Smooth muscle cell of the brain vasculature (primary cell): Measurements from ENCODE around the gene RPS19.
A peak's percentile ranks its signal among the peaks of the same experiment; 100 is the strongest.

Source experiments
- DNase-seq: peaks from one replicate; pipeline ENCODE4 v3.0.0-alpha.2; 2012; ENCODE audit warnings: low read depth, low spot score

The RPS19 gene

GRCh38 chr19:41879080-41879479 lies 19.0 kb downstream of the RPS19 start:
- no peak for DNase-seq

DNA sequence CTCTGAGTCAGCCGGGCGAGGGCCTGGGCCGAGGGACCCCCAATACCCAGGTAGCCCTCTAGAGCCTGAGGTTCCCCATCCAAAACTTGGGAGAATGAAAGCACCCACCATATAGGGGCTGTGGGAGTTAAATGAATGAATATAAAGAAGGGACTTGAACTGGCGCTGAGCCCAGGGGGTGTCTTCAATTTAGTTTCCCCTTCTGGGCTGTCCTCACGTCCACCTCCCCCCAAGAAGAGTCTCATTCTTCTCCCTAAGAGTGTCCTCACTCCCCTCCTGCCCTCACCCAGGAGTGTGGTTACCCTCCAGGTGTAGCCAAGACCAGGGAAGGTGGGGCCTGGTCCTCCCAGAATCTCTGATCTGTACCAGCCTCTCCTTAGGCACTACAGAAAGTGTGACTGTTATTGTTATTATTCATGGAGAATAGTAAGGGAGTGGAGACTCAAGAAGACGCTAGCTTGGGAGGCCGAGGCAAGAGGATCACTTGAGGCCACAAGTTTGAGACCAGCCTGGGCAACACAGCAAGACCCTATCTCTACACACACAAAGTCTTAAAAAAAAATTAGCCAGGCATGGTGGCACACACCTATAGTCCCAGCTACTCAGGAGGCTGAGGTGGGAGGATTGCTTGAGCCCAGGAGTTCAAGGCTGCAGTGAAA lies 19.7 kb downstream of the RPS19 start:
- no peak for DNase-seq

DNA sequence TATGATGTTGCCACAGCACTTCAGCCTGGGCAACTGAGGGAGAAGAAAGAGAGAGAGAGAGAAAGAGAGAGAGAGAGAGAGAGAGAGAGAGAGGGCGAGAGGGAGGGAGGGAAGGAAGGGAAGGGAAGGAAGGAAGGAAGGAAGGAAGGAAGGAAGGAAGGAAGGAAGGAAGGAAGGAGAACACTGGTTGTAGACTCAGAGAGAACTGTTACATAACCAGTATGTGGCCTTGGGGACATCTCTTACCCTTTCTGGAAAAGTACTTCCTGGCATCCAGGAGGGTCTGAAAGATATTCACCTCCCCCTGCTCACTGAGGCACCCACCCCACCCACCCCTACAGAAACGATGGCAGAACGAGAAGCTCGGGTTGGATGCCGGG lies 20.3 kb downstream of the RPS19 start:
- DNase-seq = no peak

- DNase-seq = no peak
Measured at GRCh38 chr19:41882568-41883462, 22.8 kb downstream of the RPS19 start, which contains the start of gene ARHGEF1. Gene ARHGEF1, plus strand, starts transcription at chr19:41883184. Its CDS starts 4,899 bp downstream, at chr19:41888083.

DNA sequence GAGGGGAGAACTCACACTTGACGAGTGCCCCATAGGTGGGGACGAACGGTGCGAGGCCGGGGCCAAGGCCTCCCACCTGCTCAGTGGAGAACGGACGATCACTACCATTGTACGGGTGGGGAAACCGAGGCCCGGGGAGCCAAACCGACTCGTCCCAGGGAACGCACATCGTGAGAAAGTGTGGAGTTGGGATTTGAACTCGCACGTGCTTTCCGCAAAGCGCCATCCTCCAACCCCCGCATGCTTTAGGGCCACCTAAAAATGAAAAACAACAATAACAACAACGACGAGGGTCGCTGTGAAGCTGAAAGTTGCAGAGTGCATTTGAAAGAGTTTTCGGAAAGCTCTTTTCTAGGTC lies 23.4 kb downstream of the RPS19 start:
- no peak for DNase-seq

DNA sequence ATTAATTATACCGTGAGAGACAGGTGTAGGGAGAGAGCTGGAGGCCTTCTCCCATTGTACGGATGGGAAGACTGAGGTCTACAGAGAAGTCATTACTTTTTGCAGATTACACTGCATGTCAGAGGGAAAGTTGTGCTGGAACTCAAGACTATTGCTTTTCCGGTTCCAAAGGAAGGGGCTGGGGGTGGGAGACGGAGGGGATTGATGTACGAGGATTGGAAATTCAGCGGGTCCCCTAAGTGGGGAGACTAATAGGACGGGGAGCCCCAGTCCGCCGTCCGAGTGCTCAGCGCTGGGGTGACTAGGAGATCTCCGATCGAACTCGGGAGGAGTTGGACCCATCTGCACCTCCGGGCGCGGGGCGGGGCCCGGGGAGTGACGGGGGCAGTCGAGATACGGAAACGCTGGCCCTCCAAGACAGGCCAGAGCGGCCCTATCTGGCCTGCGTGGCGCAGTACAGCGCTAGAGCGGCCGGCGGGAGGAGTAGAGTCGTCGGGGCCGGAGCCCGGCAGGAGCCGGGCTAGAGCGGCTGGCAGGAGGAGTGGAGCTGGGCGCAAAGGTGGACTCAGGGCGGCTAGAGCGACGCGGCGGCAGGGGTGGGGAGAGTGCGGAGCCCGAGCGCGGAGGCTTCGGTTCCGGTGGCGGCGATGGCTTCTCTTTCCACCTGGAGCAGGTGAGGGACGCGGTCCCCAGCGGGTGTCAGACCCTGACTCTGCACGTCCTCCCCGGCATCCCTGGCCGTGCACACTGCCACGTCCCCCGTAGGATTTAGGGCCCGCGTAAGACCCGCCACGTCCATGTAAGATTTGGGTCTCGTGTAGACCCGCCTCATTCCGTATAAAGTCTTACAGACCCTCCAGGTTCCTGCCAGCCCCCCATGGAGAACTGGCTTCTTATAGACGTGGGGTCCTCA lies 24.0 kb downstream of the RPS19 start:
- peak; percentile 83 for DNase-seq

DNA sequence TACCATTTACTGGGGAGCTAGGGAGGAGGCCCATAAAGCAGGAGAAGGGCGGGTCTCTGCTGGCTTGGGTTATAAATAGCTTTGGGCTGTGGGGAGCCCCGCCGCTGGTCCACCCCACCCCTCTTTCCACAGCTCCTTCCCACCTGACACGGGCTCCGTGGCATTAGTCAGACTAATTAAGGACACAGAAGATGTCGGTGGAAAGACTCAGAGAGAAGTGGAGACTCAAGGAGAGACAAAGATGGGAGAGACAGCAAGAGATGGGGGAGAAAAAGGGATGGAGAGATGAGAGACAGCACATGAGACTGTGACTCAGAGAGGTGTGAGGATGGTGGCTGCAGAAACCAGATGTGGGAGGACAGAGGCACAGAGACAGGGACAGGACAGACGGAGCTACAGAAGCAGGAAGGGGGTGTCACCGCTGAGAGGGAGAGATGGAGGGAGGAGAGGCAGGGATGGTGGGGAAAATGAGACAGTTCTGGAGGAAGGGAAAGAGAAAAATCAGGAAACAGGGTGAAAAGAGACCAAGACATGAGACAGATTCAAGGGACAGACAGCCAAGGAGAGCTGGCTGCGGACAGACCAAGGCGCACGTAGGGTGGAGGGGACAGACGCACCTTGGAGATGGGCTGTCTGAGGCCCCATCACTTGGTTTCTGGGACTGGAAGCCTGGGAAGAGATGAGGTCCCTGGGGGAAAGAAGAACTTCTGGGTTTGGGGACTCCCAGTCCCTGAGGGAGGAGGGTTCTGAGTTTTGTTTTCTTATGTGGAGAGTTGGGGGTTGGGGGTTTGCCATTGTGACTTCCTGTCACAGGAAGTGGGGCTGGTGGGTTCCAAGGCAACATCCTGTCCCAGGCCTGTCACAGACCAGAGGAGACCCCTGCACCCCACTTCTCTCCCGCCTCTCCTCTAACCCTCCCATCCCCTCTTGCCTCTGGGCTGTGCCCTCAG lies 27.0 kb downstream of the RPS19 start:
- no peak for DNase-seq

DNA sequence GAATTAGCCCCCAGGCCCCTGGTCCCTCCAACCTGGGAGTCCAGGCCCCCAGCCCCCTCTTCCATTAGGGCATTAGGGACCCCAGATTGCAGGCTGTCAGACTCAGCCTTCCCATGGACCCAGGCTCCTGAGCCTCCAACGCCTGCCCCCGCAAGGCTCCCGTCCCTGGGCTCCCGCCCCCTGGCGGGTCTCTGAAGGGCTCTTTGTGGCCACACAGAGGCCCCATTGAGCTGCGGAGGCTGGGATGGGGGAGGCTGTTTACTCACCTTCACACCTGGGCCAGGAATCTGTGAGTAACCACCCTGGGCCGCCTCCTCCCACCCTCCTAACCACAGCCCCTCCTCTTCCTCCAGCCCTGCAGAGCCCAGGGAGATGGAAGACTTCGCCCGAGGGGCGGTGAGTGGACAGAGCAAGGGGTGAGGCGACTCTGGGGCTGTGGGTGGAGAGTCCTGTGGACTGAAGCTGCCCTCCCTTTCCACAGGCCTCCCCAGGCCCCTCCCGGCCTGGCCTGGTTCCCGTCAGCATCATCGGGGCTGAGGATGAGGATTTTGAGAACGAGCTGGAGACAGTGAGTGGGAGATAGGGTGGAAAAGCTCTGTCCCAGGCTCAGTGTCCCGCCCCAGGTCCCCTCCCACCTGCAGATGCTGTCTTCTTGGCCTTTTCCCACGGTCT lies 27.8 kb downstream of the RPS19 start:
- DNase-seq = no peak

DNA sequence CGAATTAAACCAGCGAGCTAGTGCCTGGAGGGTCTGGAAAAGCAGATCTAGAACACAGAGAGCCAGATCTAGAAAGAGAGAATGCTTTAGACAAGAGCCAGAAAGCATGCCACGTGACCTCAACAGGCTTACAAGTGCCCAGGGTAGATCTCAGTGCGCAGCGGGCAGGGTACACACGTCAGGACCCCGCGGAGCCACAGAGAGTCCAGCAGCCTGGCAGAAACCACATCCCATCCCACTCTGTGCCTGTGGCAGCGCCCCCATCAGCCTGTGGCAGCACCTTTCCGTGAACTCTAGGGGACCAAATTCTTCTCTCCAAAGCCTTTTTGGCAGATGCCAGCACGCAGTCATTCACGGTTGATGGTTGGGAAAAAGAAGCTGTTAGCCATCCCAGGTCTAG lies 28.9 kb downstream of the RPS19 start:
- DNase-seq = no peak

DNA sequence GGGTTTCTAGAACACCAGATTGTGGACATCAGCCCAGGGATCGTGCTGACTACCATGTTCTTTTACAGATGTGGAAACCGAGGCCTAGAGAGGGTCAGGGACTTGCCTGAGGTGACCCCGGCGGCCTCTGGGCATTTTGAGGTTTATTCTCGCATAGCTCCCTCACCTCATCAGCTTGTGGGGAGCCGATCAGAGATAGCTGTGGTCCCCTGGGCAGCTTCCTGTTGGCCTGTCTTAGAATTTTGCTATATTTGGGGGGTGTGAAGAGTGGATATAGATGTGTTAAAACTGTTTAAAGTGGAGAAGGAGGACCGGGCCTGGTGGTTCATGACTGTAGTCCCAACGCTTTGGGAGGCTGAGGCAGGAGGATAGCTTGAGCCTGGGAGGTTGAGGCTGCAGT lies 29.8 kb downstream of the RPS19 start:
- no peak for DNase-seq

DNA sequence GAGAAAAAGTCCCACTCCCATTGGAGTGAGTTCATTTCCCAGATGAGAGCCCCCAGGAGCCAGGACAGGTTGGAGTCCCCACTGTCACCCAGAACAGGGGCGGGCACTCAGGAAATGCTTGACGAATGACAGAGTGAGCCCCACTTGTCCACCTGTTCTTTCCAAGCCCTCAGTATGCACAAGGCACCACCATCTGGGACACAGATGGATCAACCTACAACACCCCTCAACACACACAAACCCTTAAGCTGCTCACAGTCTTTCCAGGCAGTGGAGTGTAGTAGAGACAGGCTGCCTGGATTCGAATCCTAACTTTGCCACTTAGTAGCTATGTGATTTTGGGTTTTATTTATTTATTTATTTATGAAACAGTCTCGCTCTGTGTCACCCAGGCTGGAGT lies 30.9 kb downstream of the RPS19 start:
- no peak for DNase-seq

DNA sequence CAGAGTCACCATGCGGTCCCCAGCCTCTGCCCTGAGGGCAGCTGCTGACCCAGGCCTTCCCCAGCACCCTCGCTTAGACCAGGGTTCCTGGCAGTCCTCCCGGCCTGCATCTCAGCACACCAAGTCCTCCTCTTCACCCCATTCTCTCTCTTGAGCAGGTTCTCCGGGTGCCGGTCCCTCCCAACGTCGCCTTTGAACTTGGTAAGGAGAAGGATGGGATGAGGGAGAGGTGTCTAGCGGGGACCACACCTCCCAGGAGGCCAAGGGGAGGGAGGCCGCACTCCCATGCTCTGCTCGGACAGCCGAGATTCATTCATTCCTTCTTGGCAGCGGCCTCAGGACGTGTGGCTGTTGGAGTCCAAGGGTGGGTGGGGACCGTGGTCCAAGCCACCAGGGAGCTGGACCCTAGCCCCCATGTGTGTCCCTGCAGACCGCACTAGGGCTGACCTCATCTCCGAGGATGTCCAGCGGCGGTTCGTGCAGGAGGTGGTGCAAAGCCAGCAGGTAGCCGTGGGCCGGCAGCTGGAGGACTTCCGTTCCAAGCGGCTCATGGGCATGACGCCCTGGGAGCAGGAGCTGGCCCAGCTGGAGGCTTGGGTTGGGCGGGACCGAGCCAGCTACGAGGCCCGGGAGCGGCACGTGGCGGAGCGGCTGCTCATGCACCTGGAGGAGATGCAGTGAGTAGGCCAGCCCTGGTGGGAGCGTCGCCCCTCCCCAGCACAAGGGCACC lies 32.3 kb downstream of the RPS19 start:
- no peak for DNase-seq

DNA sequence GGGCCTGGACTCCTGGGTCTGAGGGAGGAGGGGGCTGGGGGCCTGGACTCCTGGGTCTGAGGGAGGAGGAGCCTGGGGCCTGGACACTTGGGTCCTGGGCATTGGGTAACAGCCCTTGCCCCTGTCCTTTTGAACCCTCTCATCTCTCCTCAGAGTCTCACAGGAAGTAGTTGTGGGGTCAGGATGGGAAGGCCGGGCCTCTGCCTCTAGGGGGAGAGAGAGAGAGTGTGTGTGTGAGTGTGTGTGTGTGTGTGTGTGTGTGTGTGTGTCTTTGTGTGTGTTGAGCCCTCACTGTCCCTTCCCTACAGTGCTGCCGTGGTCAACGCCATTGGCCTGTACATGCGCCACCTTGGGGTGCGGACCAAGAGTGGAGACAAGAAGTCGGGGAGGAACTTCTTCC lies 33.8 kb downstream of the RPS19 start:
- no peak for DNase-seq

- no peak for DNase-seq
Measured at GRCh38 chr19:41894350-41894749, 34.3 kb downstream of the RPS19 start.

- no peak for DNase-seq
Measured at GRCh38 chr19:41895745-41896580, 35.9 kb downstream of the RPS19 start.

DNA sequence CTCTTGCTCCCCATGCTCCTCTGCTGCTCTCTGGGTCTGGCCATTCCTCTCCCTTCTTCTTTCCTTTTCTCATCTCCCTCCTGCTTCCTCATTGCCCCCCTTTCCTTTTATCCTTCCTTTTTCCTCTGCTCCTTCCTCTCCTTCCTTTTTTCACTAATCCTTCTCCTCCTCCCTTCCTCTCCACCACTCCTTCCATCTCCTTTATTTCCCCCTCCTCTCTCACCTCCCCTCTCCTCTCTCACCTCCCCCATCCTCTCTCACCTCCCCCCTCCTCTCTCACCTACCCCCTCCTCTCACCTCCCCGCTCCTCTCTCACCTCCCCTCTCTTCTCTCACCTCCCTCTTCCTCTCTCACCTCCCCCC lies 36.5 kb downstream of the RPS19 start:
- DNase-seq = no peak

- DNase-seq = no peak
Measured at GRCh38 chr19:41897181-41897580, 37.1 kb downstream of the RPS19 start.

DNA sequence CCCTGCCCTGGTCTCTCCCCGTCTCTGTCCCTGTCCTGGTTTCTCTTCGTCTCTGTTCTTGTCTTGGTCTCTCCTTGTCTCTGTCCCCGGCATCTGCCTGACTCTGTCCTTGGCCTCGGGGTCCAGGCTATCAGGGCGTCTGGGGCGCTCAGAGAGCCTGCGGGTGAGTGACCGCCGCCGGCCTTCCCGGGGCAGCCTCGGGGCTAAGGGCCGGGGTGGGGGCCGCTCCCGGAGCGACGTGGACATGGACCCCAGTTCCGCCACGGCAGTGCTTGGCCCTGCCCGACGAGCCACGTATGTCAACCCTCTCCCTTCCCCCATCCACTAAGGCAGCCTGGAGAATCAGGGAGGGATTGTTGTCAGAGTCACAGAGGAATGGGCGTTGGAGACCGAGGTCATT lies 37.8 kb downstream of the RPS19 start:
- DNase-seq = no peak

- DNase-seq = no peak
Measured at GRCh38 chr19:41898235-41898634, 38.2 kb downstream of the RPS19 start.
